HepG2 (cell line): ENCODE data around the gene MARCHF9. TPM values are rescaled to one million over a fixed set of nuclear protein-coding genes. Genes with fewer than 3 reads are reported as not detected.

Source experiments
- ATAC-seq: fragments of 200-7000 bp; cut with Tn5 transposase; 3 replicates; pipeline ENCODE4 v1.9.1; 2020; ENCODE audit warnings: mild to moderate bottlenecking, moderate library complexity
- BruUV-seq: library from RNA; stranded (reverse); fragments of 400-500 nt; replicated peaks from 2 replicates; lab custom pipeline; 2021; lab: Mats Ljungman, UMichigan
- CTCF ChIA-PET: fragments of 300-600 bp; formaldehyde crosslinking; extraction: SDS; loops from one replicate; lab custom pipeline; 2021; ENCODE audit warnings: low total read pairs, inconsistent platforms, low intra/inter-chr PET ratio; lab: Yijun Ruan, JAX
- POLR2A ChIA-PET: fragments of 350-600 bp; sonication (Branson Sonifier 250); formaldehyde crosslinking; loops from one replicate; lab custom pipeline; 2020; ENCODE audit warnings: antibody characterized with exemption, inconsistent platforms; lab: Yijun Ruan, JAX
- DNase-seq: peaks from one replicate; pipeline ENCODE4 v3.0.0-alpha.2; 2015; ENCODE audit warnings: low spot score
- FAIRE-seq: peaks from 3 replicates; lab custom pipeline; 2011; peaks lifted over from hg19 to GRCh38; lab: Jason Lieb, UNC
- H2AFZ ChIP-seq: one replicate; pipeline ENCODE4 v1.6.1; 2011; ENCODE audit warnings: low read length, inconsistent platforms
- H3K27ac ChIP-seq: fragments of 300-600 bp; 3 replicates; pipeline ENCODE4 v1.8.0; 2011; ENCODE audit warnings: mixed run types, mild to moderate bottlenecking, mixed read lengths, low read length, inconsistent platforms; ENCODE audit not compliant: insufficient read depth; ENCODE audit errors: extremely low read length
- H3K27me3 ChIP-seq, 2 experiments: fragments of 200-600 bp in 1 of 2; 2 replicates in 1 of 2; 3 replicates in 1 of 2; pipeline versions ENCODE4 v1.6.0 to v1.8.0; 2011; ENCODE audit warnings: low read length in 2 of 2, mild to moderate bottlenecking in 2 of 2, moderate library complexity in 2 of 2, inconsistent platforms in 1 of 2; ENCODE audit not compliant: insufficient read depth in 2 of 2, control insufficient read depth in 1 of 2
- H3K36me3 ChIP-seq, 2 experiments: fragments of 200-600 bp in 1 of 2; replicated peaks in 1 of 2; 2 replicates in 1 of 2; 3 replicates in 1 of 2; pipeline versions ENCODE4 v1.5.1 to v1.8.0; 2011; ENCODE audit warnings: low read length in 2 of 2, inconsistent platforms in 1 of 2; ENCODE audit not compliant: insufficient read depth in 2 of 2, control insufficient read depth in 1 of 2
- H3K4me1 ChIP-seq: 2 replicates; pipeline ENCODE4 v1.5.1; 2012; ENCODE audit warnings: low read length, inconsistent platforms; ENCODE audit not compliant: insufficient read depth
- H3K4me2 ChIP-seq: 2 replicates; pipeline ENCODE4 v1.6.0; 2011; ENCODE audit warnings: low read depth, low read length, inconsistent platforms
- H3K4me3 ChIP-seq, 3 experiments: fragments of 200-600 bp in 1 of 3; sonication (generic), shearing (Covaris generic) in 1 of 3; replicated peaks in 1 of 3; 2 replicates each; pipeline ENCODE4 v1.5.1; 2011 to 2016; ENCODE audit warnings: low read length in 3 of 3, inconsistent platforms in 2 of 3, low read depth in 2 of 3, mild to moderate bottlenecking in 2 of 3, control low read depth in 1 of 3, mixed read lengths in 1 of 3; ENCODE audit not compliant: insufficient read depth in 1 of 3
- H3K79me2 ChIP-seq: one replicate; pipeline ENCODE4 v1.6.1; 2011; ENCODE audit warnings: low read length, inconsistent platforms; ENCODE audit not compliant: insufficient read depth
- H3K9ac ChIP-seq: 2 replicates; pipeline ENCODE4 v1.6.0; 2011; ENCODE audit warnings: mild to moderate bottlenecking, low read depth, low read length, inconsistent platforms; ENCODE audit not compliant: insufficient read depth
- H3K9me3 ChIP-seq: 2 replicates; pipeline ENCODE4 v1.5.1; 2012; ENCODE audit warnings: mild to moderate bottlenecking, low read length
- H4K20me1 ChIP-seq: 2 replicates; pipeline ENCODE4 v1.6.0; 2011; ENCODE audit warnings: inconsistent platforms, mild to moderate bottlenecking, low read length, moderate library complexity; ENCODE audit not compliant: insufficient read depth
- CC2D1A ChIP-seq: sonication (generic); formaldehyde crosslinking; IDR thresholded peaks from 2 replicates; pipeline ENCODE4 v1.8.1; 2023; ENCODE audit warnings: mild to moderate bottlenecking, missing genetic modification reagents
- CREBL2 ChIP-seq: sonication (generic); formaldehyde crosslinking; IDR thresholded peaks from 2 replicates; pipeline ENCODE4 v1.8.1; 2023; ENCODE audit warnings: missing genetic modification reagents, mild to moderate bottlenecking, borderline replicate concordance
- GTF3A ChIP-seq: sonication (generic); formaldehyde crosslinking; conservative IDR thresholded peaks from 2 replicates; pipeline ENCODE4 v1.4.0; 2020; ENCODE audit warnings: mild to moderate bottlenecking, missing genetic modification reagents
- HIC2 ChIP-seq: sonication (generic); formaldehyde crosslinking; IDR thresholded peaks from 2 replicates; pipeline ENCODE4 v1.9.0; 2022; ENCODE audit warnings: low read depth, missing genetic modification reagents
- SRF ChIP-seq: IDR thresholded peaks from 2 replicates; pipeline ENCODE4 v1.6.1; 2011; ENCODE audit warnings: mild to moderate bottlenecking, low read depth, low read length, moderate library complexity
- TBP ChIP-seq: sonication (generic); formaldehyde crosslinking; IDR thresholded peaks from 2 replicates; pipeline ENCODE4 v1.5.0; 2020; ENCODE audit warnings: missing genetic modification reagents
- TGIF2 ChIP-seq: IDR thresholded peaks from 2 replicates; pipeline ENCODE4 v1.6.1; 2016; ENCODE audit warnings: control low read depth, missing compliant biosample characterization
- THRA ChIP-seq: sonication (generic); formaldehyde crosslinking; IDR thresholded peaks from 2 replicates; pipeline ENCODE4 v1.4.0; 2020; ENCODE audit warnings: missing genetic modification reagents, borderline replicate concordance
- ZBTB42 ChIP-seq: sonication (generic); formaldehyde crosslinking; IDR thresholded peaks from 2 replicates; pipeline ENCODE4 v1.5.0; 2020; ENCODE audit warnings: mild to moderate bottlenecking, missing genetic modification reagents
- ZKSCAN5 ChIP-seq: sonication (generic); formaldehyde crosslinking; IDR thresholded peaks from 2 replicates; pipeline ENCODE4 v1.5.1; 2020; ENCODE audit warnings: mild to moderate bottlenecking, missing genetic modification reagents
- ZNF367 ChIP-seq: sonication (generic); formaldehyde crosslinking; IDR thresholded peaks from 2 replicates; pipeline ENCODE4 v1.4.0; 2020; ENCODE audit warnings: missing genetic modification reagents, borderline replicate concordance
- ZNF652 ChIP-seq: IDR thresholded peaks from 2 replicates; pipeline ENCODE4 v1.6.1; 2016; ENCODE audit warnings: low read depth, borderline replicate concordance
- ZNF737 ChIP-seq: sonication (generic); formaldehyde crosslinking; IDR thresholded peaks from 2 replicates; pipeline ENCODE4 v1.5.0; 2020; ENCODE audit warnings: missing genetic modification reagents, mild to moderate bottlenecking, borderline replicate concordance
- ZNF800 ChIP-seq: sonication (generic); formaldehyde crosslinking; IDR thresholded peaks from 2 replicates; pipeline ENCODE4 v1.4.0; 2020; ENCODE audit warnings: missing genetic modification reagents
- WGBS: methylation state at CpG from one replicate; pipeline ENCODE4 v1.1.6; 2017; ENCODE audit warnings: low lambda C conversion rate; 5-methylcytosine and 5-hydroxymethylcytosine counted together
- in situ Hi-C: cut with HindIII; loops from 2 replicates; pipeline ENCODE4 v1.10.0; 2017; ENCODE audit warnings: low pct_unique_long_range_greater_than_20kb; ENCODE audit not compliant: extremely low pct_ligation_motif_present
- intact Hi-C: fragments of 100-400 bp; cut with micrococcal nuclease; formaldehyde crosslinking; loops from one replicate; pipeline ENCODE4 v1.10.0; 2022; ENCODE audit not compliant: unreplicated experiment
- polyA plus RNA-seq, 8 experiments: library from polyadenylated mRNA; depleted of rRNA in 3 of 8; stranded (reverse) in 7 of 8; unstranded in 1 of 8; fragments of >200 nt; fragmentation: Illumina TruSeq in 4 of 8; extraction: Trizol in 4 of 8; gene quantifications; 2 replicates each; pipeline versions ENCODE4 v1.2.1 to v1.2.3, GENCODE V29; 2011 to 2016; ENCODE audit warnings: low read depth in 4 of 8, missing spikeins in 1 of 8, mixed read lengths in 1 of 8; ENCODE audit not compliant: insufficient read depth in 1 of 8
- total RNA-seq, 5 experiments: library from RNA; depleted of rRNA; stranded (reverse); fragments of >200 nt; fragmentation: Illumina TruSeq; extraction: Trizol; gene quantifications; 2 replicates each; pipeline ENCODE4 v1.2.3, GENCODE V29; 2016; ENCODE audit warnings: low read depth in 1 of 5

MARCHF9 gene
- total and polyA plus RNA-seq, 2 of the 13 experiments (the other 11 are each of a cell fraction or from before 2014, with no cell fraction given): 5.7 to 9.6 TPM

- ChIA-PET POLR2A (no interaction called here), CTCF (no interaction called here)
- intact Hi-C loops: no loop called here
These were observed 13.0 kb downstream of the MARCHF9 start for GRCh38 chr12:57767876-57768275.

More at GRCh38 chr12:57767876-57768275, 13.0 kb downstream of the MARCHF9 start:
- no peak for TF ChIP-seq ZBTB42
- TF ChIP-seq ZKSCAN5 (CRISPR knock-in tag): no peak
- no peak for TF ChIP-seq HIC2 (CRISPR knock-in tag)
- no peak for TF ChIP-seq GTF3A (CRISPR knock-in tag)
- TF ChIP-seq ZNF737 (CRISPR knock-in tag): no peak
- TF ChIP-seq CC2D1A (CRISPR knock-in tag): no peak
- no peak for TF ChIP-seq THRA (CRISPR knock-in tag)
- no peak for TF ChIP-seq CREBL2
- no peak for TF ChIP-seq SRF
- TF ChIP-seq ZNF652 (CRISPR knock-in tag): no peak
- no peak for TF ChIP-seq TGIF2 (CRISPR knock-in tag)
- no peak for TF ChIP-seq ZNF367 (CRISPR knock-in tag)
- TF ChIP-seq TBP (CRISPR knock-in tag): no peak
- no peak for TF ChIP-seq ZNF800 (CRISPR knock-in tag)
- Histone ChIP-seq H3K9me3 (no peaks in the 10 kb centered on the region), H3K27me3 (peaks cover 0 to 6% of the 10 kb centered on the region in 2 experiments; a peak in 2 of 5 replicates), H3K36me3 (peaks cover 14 to 18% of the 10 kb centered on the region in 2 experiments), H3K9ac (no peak overlapping the region), H3K4me2 (no peak overlapping the region), H3K4me1 (peaks cover 36% of the 10 kb centered on the region), H3K27ac (no peak overlapping the region), H2AFZ (no peak overlapping the region), H3K79me2 (peaks cover 14% of the 10 kb centered on the region), H3K4me3 (no peak overlapping the region), H4K20me1 (no peaks in the 10 kb centered on the region)
- ATAC-seq (no peak), DNase-seq (no peak), FAIRE-seq (no peak)
- no TSS peak for BruUV-seq
- WGBS: 88% methylated on average over 3 of the region's 3 CpGs
- in situ Hi-C loops: no loop called here
